Osteocyte (in vitro differentiated cells): ENCODE data around the gene ASTN2. TPM values are rescaled to one million over a fixed set of nuclear protein-coding genes. Genes with fewer than 3 reads are reported as not detected.

Experiments used
- DNase-seq: peaks from one replicate; pipeline ENCODE4 v3.0.0; 2021; ENCODE audit warnings: mixed read lengths; ENCODE audit not compliant: unreplicated experiment; ENCODE audit errors: extremely low spot score
- H3K27ac Mint-ChIP-seq: one replicate; pipeline ENCODE4 v1.8.0; 2021; ENCODE audit warnings: mild to moderate bottlenecking, mixed read lengths; ENCODE audit not compliant: unreplicated experiment
- H3K27me3 Mint-ChIP-seq: one replicate; pipeline ENCODE4 v1.8.0; 2021; ENCODE audit warnings: mixed read lengths; ENCODE audit not compliant: unreplicated experiment
- H3K36me3 Mint-ChIP-seq: one replicate; pipeline ENCODE4 v1.8.0; 2021; ENCODE audit warnings: mixed read lengths; ENCODE audit not compliant: unreplicated experiment
- H3K4me1 Mint-ChIP-seq: one replicate; pipeline ENCODE4 v1.8.0; 2021; ENCODE audit warnings: mixed read lengths; ENCODE audit not compliant: unreplicated experiment
- H3K4me3 Mint-ChIP-seq: one replicate; pipeline ENCODE4 v1.8.0; 2021; ENCODE audit warnings: mild to moderate bottlenecking, moderate library complexity, mixed read lengths; ENCODE audit not compliant: unreplicated experiment
- H3K9me3 Mint-ChIP-seq: one replicate; pipeline ENCODE4 v1.8.0; 2021; ENCODE audit warnings: mixed read lengths; ENCODE audit not compliant: unreplicated experiment
- total RNA-seq: library from RNA; stranded (reverse); gene quantifications from 2 replicates; pipeline ENCODE4 v1.2.1, GENCODE V29; 2021
- TF ChIP-seq, protein P1 (sequence below): fragments of 200-600 bp; sonication (generic); IDR thresholded peaks from 2 replicates; pipeline ENCODE4 v1.5.0; 2021; ENCODE audit warnings: antibody characterized with exemption, mild to moderate bottlenecking, moderate library complexity

Gene ASTN2
- total RNA-seq, 1 donor from 2014 or later: 2.3 TPM

DNA sequence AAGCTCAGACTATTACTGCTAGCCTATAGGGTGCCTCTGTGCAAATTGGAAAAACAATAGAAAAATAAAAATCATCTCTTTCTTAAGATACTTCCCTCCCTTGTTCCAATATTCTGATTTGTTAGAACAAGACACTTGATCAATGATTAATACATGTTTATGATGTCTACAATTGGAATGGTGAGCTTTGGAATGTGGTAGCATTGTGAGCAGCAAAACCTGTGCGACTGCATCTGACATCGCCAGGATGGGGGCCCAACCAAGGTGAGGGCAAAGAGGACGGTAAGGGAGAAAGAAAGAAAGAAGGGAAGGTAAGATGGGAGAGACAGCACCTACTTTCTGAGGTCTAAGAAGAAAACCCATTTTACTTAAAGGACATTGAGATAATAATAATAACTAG lies 910.8 kb downstream of the ASTN2 start:
- TF ChIP-seq, protein P1, sequence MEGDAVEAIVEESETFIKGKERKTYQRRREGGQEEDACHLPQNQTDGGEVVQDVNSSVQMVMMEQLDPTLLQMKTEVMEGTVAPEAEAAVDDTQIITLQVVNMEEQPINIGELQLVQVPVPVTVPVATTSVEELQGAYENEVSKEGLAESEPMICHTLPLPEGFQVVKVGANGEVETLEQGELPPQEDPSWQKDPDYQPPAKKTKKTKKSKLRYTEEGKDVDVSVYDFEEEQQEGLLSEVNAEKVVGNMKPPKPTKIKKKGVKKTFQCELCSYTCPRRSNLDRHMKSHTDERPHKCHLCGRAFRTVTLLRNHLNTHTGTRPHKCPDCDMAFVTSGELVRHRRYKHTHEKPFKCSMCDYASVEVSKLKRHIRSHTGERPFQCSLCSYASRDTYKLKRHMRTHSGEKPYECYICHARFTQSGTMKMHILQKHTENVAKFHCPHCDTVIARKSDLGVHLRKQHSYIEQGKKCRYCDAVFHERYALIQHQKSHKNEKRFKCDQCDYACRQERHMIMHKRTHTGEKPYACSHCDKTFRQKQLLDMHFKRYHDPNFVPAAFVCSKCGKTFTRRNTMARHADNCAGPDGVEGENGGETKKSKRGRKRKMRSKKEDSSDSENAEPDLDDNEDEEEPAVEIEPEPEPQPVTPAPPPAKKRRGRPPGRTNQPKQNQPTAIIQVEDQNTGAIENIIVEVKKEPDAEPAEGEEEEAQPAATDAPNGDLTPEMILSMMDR: no peak
- H3K27ac Mint-ChIP-seq: no peak overlapping the region
- no peaks in the 10 kb centered on the region for H3K9me3 Mint-ChIP-seq
- no peak for DNase-seq
- peaks cover 2% of the 10 kb centered on the region for H3K27me3 Mint-ChIP-seq
- no peak overlapping the region for H3K4me3 Mint-ChIP-seq
- H3K4me1 Mint-ChIP-seq: peaks cover 19% of the 10 kb centered on the region
- no peaks in the 10 kb centered on the region for H3K36me3 Mint-ChIP-seq

DNA sequence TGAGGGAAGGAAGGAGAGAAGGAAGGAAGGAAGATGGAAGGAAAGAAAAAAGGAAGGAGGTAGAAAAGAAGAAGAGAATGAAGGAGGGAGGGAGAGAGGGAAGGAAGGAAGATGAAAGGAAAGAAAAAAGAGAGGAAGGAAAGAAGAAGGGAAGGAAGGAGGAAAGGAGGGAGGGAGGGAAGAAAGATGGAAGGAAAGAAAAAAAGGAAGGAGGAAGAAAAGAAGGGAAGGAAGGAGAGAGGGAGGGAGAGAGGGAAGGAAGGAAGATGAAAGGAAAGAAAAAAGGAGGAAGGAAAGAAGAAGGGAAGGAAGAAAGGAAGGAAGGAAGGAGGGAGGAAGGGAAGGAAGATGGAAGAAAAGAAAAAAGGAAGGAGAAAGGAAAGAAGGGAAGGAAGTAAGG lies 912.1 kb downstream of the ASTN2 start:
- DNase-seq: no peak
- Mint-ChIP-seq H3K9me3 (no peaks in the 10 kb centered on the region), H3K27me3 (peaks cover 2% of the 10 kb centered on the region), H3K36me3 (no peaks in the 10 kb centered on the region), H3K4me1 (peaks cover 19% of the 10 kb centered on the region), H3K27ac (no peak overlapping the region), H3K4me3 (no peak overlapping the region)
- TF ChIP-seq, protein P1: no peak

DNA sequence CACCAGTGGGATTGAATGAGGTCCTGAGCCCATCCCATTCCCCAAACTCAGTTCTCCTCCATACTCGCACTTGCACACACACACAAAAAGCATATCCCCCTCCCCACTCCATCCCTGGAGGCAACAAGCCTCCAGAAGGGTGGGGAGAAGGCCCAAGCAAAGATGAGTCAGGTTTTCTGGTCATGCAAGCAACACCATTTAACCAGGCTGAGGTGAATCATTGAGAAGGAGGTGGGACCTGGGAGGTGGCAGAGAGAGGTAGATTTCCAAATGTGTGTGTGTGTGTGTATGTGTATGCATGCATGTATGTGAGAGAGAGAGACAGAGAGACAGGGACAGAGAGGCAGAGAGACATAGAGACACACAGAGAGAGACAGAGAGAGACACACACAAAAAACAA lies 913.0 kb downstream of the ASTN2 start:
- no peaks in the 10 kb centered on the region for H3K9me3 Mint-ChIP-seq
- H3K27me3 Mint-ChIP-seq: peaks cover 2% of the 10 kb centered on the region
- H3K27ac Mint-ChIP-seq: no peak overlapping the region
- no peak overlapping the region for H3K4me3 Mint-ChIP-seq
- H3K4me1 Mint-ChIP-seq: peaks cover 19% of the 10 kb centered on the region
- H3K36me3 Mint-ChIP-seq: no peaks in the 10 kb centered on the region
- DNase-seq: no peak
- TF ChIP-seq, protein P1: no peak

DNA sequence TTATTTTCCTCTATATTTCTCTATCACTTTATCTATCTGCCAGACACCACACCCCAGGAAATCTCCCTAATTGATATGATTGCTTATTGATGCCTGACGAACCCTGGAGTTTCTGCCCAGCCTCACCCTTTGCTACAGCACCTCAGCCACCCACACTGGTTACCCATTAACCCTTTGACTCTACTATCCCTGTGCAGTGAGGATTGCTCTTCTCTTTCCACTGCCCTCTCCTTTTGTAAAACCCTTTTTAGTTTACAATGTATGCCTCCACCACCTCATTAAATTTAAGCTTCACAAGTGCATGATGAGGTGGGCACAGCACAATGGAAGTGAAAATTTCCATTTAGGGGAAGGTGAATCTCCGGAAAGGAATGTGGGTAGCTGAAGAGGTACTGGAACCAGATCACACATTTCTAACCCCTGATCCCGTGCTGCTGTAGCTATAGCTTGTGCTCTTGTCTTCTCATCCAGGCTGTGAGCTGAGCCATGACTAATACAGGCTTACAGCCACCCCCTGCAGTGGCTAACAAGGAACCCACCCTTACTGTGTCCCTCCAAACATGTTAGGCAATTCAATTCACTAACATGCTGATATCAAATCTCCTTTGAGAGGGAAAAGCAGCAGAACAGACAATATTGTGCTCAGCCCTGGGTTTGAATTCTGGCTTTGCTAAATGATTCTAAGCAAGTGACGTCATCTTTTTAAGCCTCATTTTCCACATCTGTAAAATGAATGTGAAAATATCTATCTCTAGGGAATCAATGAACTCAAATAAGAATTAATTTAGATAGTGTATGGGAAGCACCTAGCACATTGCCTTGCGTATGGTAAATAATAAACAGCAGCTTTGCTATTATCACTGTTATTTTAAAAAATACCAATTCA lies 914.6 kb downstream of the ASTN2 start:
- H3K4me3 Mint-ChIP-seq: no peak overlapping the region
- no peaks in the 10 kb centered on the region for H3K9me3 Mint-ChIP-seq
- TF ChIP-seq, protein P1: no peak
- H3K36me3 Mint-ChIP-seq: no peaks in the 10 kb centered on the region
- peak overlapping the region; percentile 25 for H3K27ac Mint-ChIP-seq
- H3K27me3 Mint-ChIP-seq: peaks cover 2% of the 10 kb centered on the region
- peaks cover 19% of the 10 kb centered on the region for H3K4me1 Mint-ChIP-seq
- DNase-seq: no peak

DNA sequence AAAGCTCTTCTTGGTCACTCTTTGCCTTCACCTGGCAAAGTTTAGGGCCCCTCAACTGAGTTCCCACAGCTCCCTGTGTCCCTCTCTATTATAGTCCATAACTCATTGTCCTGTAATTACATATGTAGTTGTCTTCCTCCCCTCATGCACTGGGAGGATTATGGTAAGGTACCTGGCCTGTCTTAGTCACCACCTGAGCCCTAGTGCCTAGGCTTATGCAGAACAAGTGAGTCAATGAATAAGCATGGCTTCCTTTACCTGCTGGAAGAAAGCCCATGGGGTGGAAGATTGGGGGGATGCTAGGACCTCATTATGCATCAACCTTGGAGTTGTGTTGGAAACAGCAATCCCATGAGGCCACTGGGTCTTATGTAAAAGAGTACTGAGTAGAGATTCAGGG lies 915.4 kb downstream of the ASTN2 start:
- TF ChIP-seq, protein P1: no peak
- no peak overlapping the region for H3K4me3 Mint-ChIP-seq
- peaks cover 2% of the 10 kb centered on the region for H3K27me3 Mint-ChIP-seq
- no peaks in the 10 kb centered on the region for H3K9me3 Mint-ChIP-seq
- peaks cover 19% of the 10 kb centered on the region for H3K4me1 Mint-ChIP-seq
- no peak overlapping the region for H3K27ac Mint-ChIP-seq
- H3K36me3 Mint-ChIP-seq: no peaks in the 10 kb centered on the region
- DNase-seq: no peak
